GM21367 (cell line): ENCODE data around the gene MVB12B.
"Not testable (repeated sequence)": the region's sequence is repeated elsewhere in the genome, so short reads cannot be mapped to it uniquely, and the experiment has no call there.

Experiments used
- ATAC-seq: cut with Tn5 transposase; IDR thresholded peaks from one replicate; pipeline ENCODE4 v1.9.1; 2021; ENCODE audit not compliant: unreplicated experiment

MVB12B gene

GRCh38 chr9:126527109-126527825 is 200.6 kb downstream of the MVB12B start:
- ATAC-seq = no peak

GRCh38 chr9:126528111-126528510 is 201.5 kb downstream of the MVB12B start:
- no peak for ATAC-seq

GRCh38 chr9:126528915-126529314 is 202.3 kb downstream of the MVB12B start:
- ATAC-seq = no peak

- no peak for ATAC-seq
Measured at GRCh38 chr9:126531035-126531571, 204.5 kb downstream of the MVB12B start.

- ATAC-seq = no peak
Measured at GRCh38 chr9:126531591-126531990, 205.0 kb downstream of the MVB12B start.

GRCh38 chr9:126532019-126532462 is 205.4 kb downstream of the MVB12B start:
- ATAC-seq = no peak

- no peak for ATAC-seq
Measured at GRCh38 chr9:126532489-126532888, 205.9 kb downstream of the MVB12B start.

GRCh38 chr9:126532951-126533925 is 206.6 kb downstream of the MVB12B start:
- no peak for ATAC-seq

GRCh38 chr9:126533926-126534310 is 207.3 kb downstream of the MVB12B start:
- no peak for ATAC-seq

- ATAC-seq = no peak
Measured at GRCh38 chr9:126534431-126535186, 208.0 kb downstream of the MVB12B start.

GRCh38 chr9:126536131-126536530 is 209.5 kb downstream of the MVB12B start:
- ATAC-seq = no peak

GRCh38 chr9:126536841-126537465 is 210.3 kb downstream of the MVB12B start:
- no peak for ATAC-seq

- no peak for ATAC-seq
Measured at GRCh38 chr9:126538550-126538949, 211.9 kb downstream of the MVB12B start.

GRCh38 chr9:126540398-126540797 is 213.8 kb downstream of the MVB12B start:
- ATAC-seq = not testable (repeated sequence)

- ATAC-seq = no peak
Measured at GRCh38 chr9:126543490-126543889, 216.9 kb downstream of the MVB12B start.

- ATAC-seq = no peak
Measured at GRCh38 chr9:126545106-126545505, 218.5 kb downstream of the MVB12B start.

GRCh38 chr9:126546036-126546435 is 219.4 kb downstream of the MVB12B start:
- ATAC-seq = no peak

GRCh38 chr9:126548312-126548711 is 221.7 kb downstream of the MVB12B start:
- ATAC-seq = no peak

- no peak for ATAC-seq
Measured at GRCh38 chr9:126549246-126550006, 222.8 kb downstream of the MVB12B start.

GRCh38 chr9:126550891-126551351 is 224.3 kb downstream of the MVB12B start:
- no peak for ATAC-seq
